ENCODE measurements around the gene BCO1. TPM values are rescaled to one million over a fixed set of nuclear protein-coding genes. Genes with fewer than 3 reads are reported as not detected.

Gene BCO1
- total and polyA plus RNA-seq, 2 of the 4 experiments (the other 2 are of a cell fraction): not detected

- no peak overlapping the region for H3K23ac ChIP-seq (ENCODE audit: low read depth, low read length)
- no peaks in the 10 kb centered on the region for H3K9me1 ChIP-seq (ENCODE audit: insufficient read depth, low read length)
- no peak overlapping the region for H3K27ac ChIP-seq (ENCODE audit: insufficient read depth, low read length)
- TF ChIP-seq, protein P1, sequence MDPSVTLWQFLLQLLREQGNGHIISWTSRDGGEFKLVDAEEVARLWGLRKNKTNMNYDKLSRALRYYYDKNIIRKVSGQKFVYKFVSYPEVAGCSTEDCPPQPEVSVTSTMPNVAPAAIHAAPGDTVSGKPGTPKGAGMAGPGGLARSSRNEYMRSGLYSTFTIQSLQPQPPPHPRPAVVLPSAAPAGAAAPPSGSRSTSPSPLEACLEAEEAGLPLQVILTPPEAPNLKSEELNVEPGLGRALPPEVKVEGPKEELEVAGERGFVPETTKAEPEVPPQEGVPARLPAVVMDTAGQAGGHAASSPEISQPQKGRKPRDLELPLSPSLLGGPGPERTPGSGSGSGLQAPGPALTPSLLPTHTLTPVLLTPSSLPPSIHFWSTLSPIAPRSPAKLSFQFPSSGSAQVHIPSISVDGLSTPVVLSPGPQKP (IDR thresholded peaks at IDR 0.05; ENCODE audit: borderline replicate concordance, low read depth, low read length): no peak
- no peak for TF ChIP-seq MAFK (IDR thresholded peaks at IDR 0.05; ENCODE audit: low read depth, low read length)
- no peak for TF ChIP-seq BHLHE40 (IDR thresholded peaks at IDR 0.05; ENCODE audit: low read depth, low read length)
- TF ChIP-seq, protein P2, sequence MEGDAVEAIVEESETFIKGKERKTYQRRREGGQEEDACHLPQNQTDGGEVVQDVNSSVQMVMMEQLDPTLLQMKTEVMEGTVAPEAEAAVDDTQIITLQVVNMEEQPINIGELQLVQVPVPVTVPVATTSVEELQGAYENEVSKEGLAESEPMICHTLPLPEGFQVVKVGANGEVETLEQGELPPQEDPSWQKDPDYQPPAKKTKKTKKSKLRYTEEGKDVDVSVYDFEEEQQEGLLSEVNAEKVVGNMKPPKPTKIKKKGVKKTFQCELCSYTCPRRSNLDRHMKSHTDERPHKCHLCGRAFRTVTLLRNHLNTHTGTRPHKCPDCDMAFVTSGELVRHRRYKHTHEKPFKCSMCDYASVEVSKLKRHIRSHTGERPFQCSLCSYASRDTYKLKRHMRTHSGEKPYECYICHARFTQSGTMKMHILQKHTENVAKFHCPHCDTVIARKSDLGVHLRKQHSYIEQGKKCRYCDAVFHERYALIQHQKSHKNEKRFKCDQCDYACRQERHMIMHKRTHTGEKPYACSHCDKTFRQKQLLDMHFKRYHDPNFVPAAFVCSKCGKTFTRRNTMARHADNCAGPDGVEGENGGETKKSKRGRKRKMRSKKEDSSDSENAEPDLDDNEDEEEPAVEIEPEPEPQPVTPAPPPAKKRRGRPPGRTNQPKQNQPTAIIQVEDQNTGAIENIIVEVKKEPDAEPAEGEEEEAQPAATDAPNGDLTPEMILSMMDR (conservative IDR thresholded peaks at IDR 0.05; ENCODE audit: low read depth, low read length): no peak
- TF ChIP-seq FOS (IDR thresholded peaks at IDR 0.05; ENCODE audit: low read depth, low read length): no peak
- TF ChIP-seq RCOR1 (IDR thresholded peaks at IDR 0.05; ENCODE audit: insufficient replicate concordance, low read length): no peak
- no peak for TF ChIP-seq USF2 (IDR thresholded peaks at IDR 0.05; ENCODE audit: low read depth, low read length)
- TF ChIP-seq RFX5 (IDR thresholded peaks at IDR 0.05; ENCODE audit: low read depth, low read length): no peak
- no peak overlapping the region for H2BK20ac ChIP-seq (ENCODE audit: low read depth, low read length)
- no peak overlapping the region for H3K9ac ChIP-seq (ENCODE audit: low read depth, low read length)
- no peaks in the 10 kb centered on the region for H3K4me1 ChIP-seq (ENCODE audit: control insufficient read depth, insufficient read depth, low read length)
- H3K36me3 ChIP-seq (ENCODE audit: control insufficient read depth, insufficient read depth, low read length): no peaks in the 10 kb centered on the region
- no peak overlapping the region for H3K4me3 ChIP-seq (ENCODE audit: insufficient read depth, low read depth, low read length)
- H3K56ac ChIP-seq (ENCODE audit: extremely low read depth, insufficient read depth, low read length): no peak overlapping the region
- POLR2A ChIA-PET (ENCODE audit: unreplicated experiment): no interaction called here
- BruUV-seq (replicated peaks): no TSS peak
- H3K9me3 ChIP-seq (ENCODE audit: control insufficient read depth, insufficient read depth, low read length): peaks cover 5% of the 10 kb centered on the region
- no peak overlapping the region for H2AK5ac ChIP-seq (ENCODE audit: low read depth, low read length)
- no peak overlapping the region for H4K8ac ChIP-seq (ENCODE audit: low read depth in 2 of 2, low read length in 2 of 2)
- in situ Hi-C loops (cut with MboI; ENCODE audit: low sequenced_read_pairs) (no loop called here), intact Hi-C loops (cut with micrococcal nuclease) (no loop called here), dilution Hi-C loops (cut with HindIII; ENCODE audit: low sequenced_read_pairs, unreplicated experiment) (no loop called here)
- no peak overlapping the region for H3K18ac ChIP-seq (ENCODE audit: low read depth, low read length)
- H3K4ac ChIP-seq (ENCODE audit: low read depth, low read length): no peak overlapping the region
- H3K4me2 ChIP-seq (ENCODE audit: low read depth, low read length): no peak overlapping the region
- CTCF ChIA-PET: no interaction called here
- H3K14ac ChIP-seq (replicated peaks; ENCODE audit: low read depth, low read length): no peak overlapping the region
- H4K91ac ChIP-seq (ENCODE audit: insufficient read depth, low read depth, low read length): no peak overlapping the region
- no peak overlapping the region for H4K5ac ChIP-seq (ENCODE audit: low read depth, low read length)
- no peak overlapping the region for H2BK5ac ChIP-seq (ENCODE audit: low read depth, low read length, poor library complexity, severe bottlenecking)
- no peaks in the 10 kb centered on the region for H4K20me1 ChIP-seq (ENCODE audit: insufficient read depth, low read length)
- no peak overlapping the region for H2BK15ac ChIP-seq (ENCODE audit: low read depth, low read length)
- ATAC-seq (ENCODE audit: low read depth) (no peak), DNase-seq (no peak)
- H2BK120ac ChIP-seq (ENCODE audit: low read depth, low read length): no peak overlapping the region
- H2AK9ac ChIP-seq (replicated peaks; ENCODE audit: low read depth, low read length, poor library complexity): no peak overlapping the region
- WGBS, 2 experiments (ENCODE audit: extremely low coverage in 2 of 2, insufficient read length in 1 of 2): 19% methylated on average over 2 of the region's 9 CpGs; no CpG with 5 or more reads in 1 of the 2 experiments
- no peaks in the 10 kb centered on the region for H3K79me1 ChIP-seq (ENCODE audit: low read depth in 1 of 2, low read length in 2 of 2)
- no peak overlapping the region for H2AFZ ChIP-seq (replicated peaks; ENCODE audit: low read length, poor library complexity)
- H3K27me3 ChIP-seq (ENCODE audit: control insufficient read depth, insufficient read depth, low read length): peaks cover 7% of the 10 kb centered on the region
Observed at GRCh38 chr16:81243942-81244341, 5.5 kb downstream of the BCO1 start.

Data from IMR-90 (cell line).